22Rv1 (cell line): ENCODE results near the gene PURA.

Source experiments
- ZFX ChIP-seq: fragments of 450-650 bp; IDR thresholded peaks from 2 replicates; pipeline ENCODE4 v1.6.1; 2017; ENCODE audit warnings: antibody characterized with exemption, borderline replicate concordance
- TF ChIP-seq, protein P1 (sequence below): fragments of 450-650 bp; IDR thresholded peaks from 2 replicates; pipeline ENCODE4 v1.5.1; 2017; ENCODE audit warnings: mild to moderate bottlenecking

DNA sequence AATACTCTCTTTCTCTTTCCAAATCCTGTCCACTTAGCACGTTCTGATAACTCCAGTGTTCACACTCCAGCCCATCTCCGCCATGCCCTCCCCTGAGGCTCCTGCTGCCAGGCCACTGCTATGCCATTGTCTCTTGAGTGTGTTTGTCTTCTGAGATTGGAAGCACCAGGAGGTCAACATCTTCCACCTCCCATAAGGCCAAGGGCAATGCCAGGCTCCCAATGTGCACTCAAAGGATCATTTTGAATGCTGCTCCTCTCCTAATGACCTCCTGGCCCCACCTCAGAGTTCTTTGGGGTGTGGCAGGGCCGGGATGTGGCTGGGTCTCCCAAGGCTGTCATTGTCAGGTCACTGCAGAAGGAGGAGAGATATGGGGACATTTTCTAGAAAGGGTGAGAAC is 31.3 kb downstream of the PURA start:
- TF ChIP-seq, protein P1, sequence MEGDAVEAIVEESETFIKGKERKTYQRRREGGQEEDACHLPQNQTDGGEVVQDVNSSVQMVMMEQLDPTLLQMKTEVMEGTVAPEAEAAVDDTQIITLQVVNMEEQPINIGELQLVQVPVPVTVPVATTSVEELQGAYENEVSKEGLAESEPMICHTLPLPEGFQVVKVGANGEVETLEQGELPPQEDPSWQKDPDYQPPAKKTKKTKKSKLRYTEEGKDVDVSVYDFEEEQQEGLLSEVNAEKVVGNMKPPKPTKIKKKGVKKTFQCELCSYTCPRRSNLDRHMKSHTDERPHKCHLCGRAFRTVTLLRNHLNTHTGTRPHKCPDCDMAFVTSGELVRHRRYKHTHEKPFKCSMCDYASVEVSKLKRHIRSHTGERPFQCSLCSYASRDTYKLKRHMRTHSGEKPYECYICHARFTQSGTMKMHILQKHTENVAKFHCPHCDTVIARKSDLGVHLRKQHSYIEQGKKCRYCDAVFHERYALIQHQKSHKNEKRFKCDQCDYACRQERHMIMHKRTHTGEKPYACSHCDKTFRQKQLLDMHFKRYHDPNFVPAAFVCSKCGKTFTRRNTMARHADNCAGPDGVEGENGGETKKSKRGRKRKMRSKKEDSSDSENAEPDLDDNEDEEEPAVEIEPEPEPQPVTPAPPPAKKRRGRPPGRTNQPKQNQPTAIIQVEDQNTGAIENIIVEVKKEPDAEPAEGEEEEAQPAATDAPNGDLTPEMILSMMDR = no peak
- TF ChIP-seq ZFX = no peak
